GM08714 (cell line): Measurements from ENCODE around the gene STIL.
A peak's percentile ranks its signal among the peaks of the same experiment; 100 is the strongest.
"Not testable (repeated sequence)": the region's sequence is repeated elsewhere in the genome, so short reads cannot be mapped to it uniquely, and the experiment has no call there.

Source experiments
- H3K4me3 ChIP-seq: fragments of 200-500 bp; sonication (Bioruptor generic); 2 replicates; pipeline ENCODE4 v1.5.1; 2014; ENCODE audit warnings: mild to moderate bottlenecking, low read length, inconsistent platforms
- ZNF274 ChIP-seq: IDR thresholded peaks from 2 replicates; pipeline ENCODE4 v1.6.1; 2012; ENCODE audit warnings: mild to moderate bottlenecking, low read depth, low read length

STIL gene

GRCh38 chr1:47313915-47314664 lies at the start of gene STIL:
TSS of gene STIL (minus strand) at chr1:47314147. CDS start at chr1:47310319, 3,828 bp downstream.
- no peak for TF ChIP-seq ZNF274
- peak within 1 kb of the TSS; percentile 86 for H3K4me3 ChIP-seq

DNA sequence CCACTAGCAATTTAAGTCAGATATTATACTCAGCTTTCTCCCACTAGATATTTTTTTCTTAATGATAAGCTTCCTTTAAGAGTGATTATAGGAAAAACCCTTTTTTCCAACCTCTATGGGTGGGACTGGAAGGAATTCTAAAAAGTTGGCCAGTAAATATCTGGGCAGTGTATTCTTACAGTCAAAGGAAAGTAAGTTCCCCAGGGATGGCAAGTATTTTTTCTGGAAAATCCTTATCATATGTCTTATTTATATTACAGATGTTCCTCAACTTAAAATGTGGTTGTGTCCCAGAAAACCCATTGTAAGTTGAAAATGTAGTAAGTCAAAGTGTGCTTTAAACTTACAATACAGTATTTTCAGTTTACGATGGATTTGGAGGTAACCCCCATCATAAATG lies 48.9 kb upstream of the STIL start:
- TF ChIP-seq ZNF274: no peak
- H3K4me3 ChIP-seq: no peak overlapping the region

- no peak for TF ChIP-seq ZNF274
- H3K4me3 ChIP-seq: no peak overlapping the region
These were observed 47.4 kb upstream of the STIL start for GRCh38 chr1:47361380-47361779.

DNA sequence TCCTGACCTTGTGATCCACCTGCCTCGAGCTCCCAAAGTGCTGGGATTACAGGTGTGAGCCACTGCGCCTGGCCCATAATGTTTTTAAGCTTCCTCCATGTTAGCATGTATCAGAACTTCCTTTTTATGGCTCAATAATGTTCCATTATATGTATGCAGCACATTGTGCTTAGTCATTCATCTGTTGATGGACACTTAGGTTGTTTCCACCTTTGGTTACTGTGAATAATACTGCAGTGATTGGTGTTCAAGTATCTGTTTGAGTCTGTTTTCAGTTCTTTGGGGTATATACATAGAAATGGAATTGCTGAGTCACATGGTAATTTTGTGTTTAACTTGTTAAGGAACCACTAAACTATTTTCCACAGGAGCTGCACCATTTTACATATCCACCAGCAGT lies 37.4 kb upstream of the STIL start:
- no peak for TF ChIP-seq ZNF274
- H3K4me3 ChIP-seq: no peak overlapping the region

- no peak overlapping the region for H3K4me3 ChIP-seq
- no peak for TF ChIP-seq ZNF274
These were observed 34.3 kb upstream of the STIL start for GRCh38 chr1:47348246-47348645.

DNA sequence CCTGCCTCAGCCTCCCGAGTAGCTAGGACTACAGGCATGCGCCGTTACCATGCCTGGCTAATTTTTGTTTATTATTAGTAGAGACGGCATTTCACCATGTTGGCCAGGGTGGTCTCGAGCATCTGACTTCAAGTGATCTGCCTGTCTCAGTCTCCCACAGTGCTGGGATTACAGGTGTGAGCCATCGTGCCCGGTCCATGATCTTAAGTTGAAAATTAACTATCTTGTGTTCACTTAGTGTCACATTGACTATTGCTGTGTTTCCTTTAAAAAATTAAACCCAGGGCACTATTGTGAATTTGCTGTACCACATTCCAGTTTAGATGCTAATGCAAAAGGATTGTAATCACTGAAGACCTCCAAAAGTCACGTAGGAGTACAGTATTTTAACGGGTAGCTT lies 33.8 kb upstream of the STIL start:
- H3K4me3 ChIP-seq: no peak overlapping the region
- TF ChIP-seq ZNF274: no peak

DNA sequence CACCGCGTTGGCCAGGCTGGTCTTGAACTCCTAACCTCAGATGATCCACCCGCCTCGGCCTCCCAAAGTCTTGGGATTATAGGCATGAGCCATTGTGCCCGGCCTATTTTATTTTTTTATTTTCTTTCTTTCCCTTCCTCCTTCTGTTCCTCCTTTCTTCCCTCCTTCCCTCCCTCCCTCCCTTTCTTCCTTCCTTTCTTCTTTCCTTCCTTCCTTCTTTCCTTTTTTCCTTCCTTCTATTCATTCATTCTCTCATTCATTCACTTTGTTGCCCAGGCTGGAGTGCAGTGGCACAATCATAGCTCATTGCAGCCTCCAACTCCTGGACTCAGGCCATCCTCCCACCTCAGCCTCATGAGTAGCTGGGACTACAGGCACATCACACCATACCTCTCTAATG lies 33.0 kb upstream of the STIL start:
- H3K4me3 ChIP-seq: not testable (repeated sequence)

- H3K4me3 ChIP-seq: no peak overlapping the region
These were observed 26.3 kb upstream of the STIL start for GRCh38 chr1:47340227-47340626.

DNA sequence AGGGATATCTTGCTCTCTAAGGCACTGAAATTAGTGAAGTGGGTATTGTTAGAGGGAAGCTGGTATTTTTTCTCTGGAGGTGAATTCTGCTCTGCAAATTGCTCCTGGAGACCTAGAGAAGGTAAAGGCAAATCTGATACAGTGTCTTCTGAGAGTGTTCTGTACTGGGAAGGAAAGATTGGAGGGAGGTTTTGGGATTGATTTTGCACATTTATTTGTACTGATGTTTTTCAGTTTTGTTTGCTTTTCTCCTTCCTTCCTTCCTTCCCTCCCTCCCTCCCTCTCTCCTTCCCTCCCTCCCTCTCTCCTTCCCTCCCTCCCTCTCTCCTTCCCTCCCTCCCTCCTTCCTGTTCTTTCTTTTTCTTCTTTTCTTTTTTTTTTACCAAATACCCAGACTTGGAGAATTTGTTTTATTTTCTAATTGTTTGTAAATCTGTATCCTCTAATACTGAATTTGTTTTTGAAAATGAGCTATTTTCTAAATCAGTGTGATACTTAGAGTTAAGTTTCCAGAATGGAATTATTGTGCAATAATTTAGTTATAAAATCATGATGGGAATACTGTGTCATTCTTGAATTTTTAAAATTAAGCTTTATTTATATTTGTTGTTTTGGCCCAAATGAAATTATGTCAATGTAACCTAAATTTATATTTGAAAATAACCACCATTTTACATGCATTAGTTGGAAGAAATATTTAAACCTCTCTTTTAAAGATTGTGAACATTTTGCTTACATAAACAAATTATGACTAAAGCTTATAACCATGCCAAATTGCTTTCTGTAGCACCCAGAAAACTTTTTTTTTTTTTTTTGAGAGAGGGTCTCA lies 24.5 kb upstream of the STIL start:
- H3K4me3 ChIP-seq: no peak overlapping the region
- no peak for TF ChIP-seq ZNF274

More at GRCh38 chr1:47340227-47340626, 26.3 kb upstream of the STIL start:
- no peak for TF ChIP-seq ZNF274

DNA sequence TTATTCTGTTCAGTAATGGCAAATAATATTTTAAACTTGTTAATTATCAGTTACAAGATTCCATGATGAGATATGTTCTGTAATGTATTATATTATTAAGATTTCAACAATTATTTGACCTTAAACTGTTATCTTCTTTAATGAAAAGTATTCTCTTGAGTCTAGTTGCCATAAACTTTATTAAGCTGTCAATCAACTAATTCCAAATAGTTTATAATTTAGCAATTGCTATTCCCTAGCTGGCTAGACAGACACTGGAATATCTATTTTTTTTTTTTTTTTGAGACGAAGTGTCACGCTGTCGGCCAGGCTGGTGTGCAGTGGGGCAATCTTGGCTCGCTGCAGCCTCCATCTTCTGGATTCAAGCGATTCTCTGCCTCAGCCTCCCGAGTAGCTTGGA lies 23.4 kb upstream of the STIL start:
- H3K4me3 ChIP-seq: no peak overlapping the region
- no peak for TF ChIP-seq ZNF274

GRCh38 chr1:47334765-47335435 lies 21.0 kb upstream of the STIL start:
- TF ChIP-seq ZNF274: no peak
- H3K4me3 ChIP-seq: peak overlapping the region; percentile 92

DNA sequence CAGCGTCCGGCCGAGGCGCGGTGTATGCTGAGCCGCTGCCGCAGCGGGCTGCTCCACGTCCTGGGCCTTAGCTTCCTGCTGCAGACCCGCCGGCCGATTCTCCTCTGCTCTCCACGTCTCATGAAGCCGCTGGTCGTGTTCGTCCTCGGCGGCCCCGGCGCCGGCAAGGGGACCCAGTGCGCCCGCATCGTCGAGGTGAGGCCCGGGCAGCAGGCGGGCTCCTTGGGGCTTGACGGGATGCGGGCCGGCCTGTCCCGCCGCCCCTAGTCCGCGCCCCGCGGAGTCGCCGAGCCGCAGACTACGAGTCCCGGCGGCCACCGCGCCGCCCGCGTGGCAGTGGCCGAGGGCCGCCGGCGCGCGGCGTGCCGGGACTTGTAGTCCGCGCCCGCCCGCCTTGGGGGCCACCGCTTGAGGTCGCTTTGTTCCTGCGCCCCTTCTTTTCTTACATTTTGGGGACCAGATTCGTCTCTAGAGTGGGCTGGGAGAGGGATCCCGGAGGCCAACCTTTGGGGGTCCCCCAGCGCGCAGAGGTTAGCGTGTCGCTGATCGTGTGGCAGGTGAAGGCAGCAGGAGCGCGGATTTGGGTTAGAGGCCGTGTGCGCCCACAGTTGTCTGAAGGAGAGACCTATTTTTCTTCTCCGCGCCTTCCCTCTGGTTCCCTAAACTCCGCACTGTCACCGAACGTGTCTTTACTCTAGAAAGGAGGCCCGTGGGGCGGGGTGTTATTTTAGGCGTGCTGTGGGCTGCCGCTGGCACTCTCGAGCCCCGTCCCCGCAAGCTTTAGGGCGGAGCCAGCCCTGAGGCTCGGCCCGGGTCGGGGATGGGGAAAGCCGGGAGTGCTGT lies 20.2 kb upstream of the STIL start:
- H3K4me3 ChIP-seq: peak overlapping the region; percentile 92
- TF ChIP-seq ZNF274: no peak

DNA sequence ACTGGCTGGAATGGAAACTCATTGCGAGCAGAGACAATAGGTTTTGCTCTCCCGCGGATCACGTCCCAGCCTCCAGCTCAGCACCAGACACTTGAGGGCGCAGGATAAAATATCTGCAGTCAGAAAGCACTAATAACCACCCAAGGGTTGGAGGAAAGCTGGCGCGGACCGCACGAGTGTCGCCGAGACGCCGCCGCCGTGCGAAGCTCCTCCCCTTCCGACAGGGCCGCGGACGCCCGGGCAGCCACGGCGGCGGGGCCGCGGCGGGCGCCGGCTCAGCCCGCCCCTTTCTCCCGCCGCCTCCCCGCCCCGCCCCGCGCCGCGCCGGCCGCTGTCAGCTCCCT lies 19.6 kb upstream of the STIL start, which contains the start of gene CMPK1:
TSS of gene CMPK1 (plus strand) at position 213 of the 344 bp plus-strand sequence. CDS start 156 bp downstream, outside the sequence.
- TF ChIP-seq ZNF274: no peak
- peak within 1 kb of the TSS; percentile 92 for H3K4me3 ChIP-seq
